HepG2 (cell line): ENCODE results near the gene KSR1. TPM values are rescaled to one million over a fixed set of nuclear protein-coding genes. Genes with fewer than 3 reads are reported as not detected.

Source experiments
- ARID2 ChIP-seq: sonication (generic); formaldehyde crosslinking; IDR thresholded peaks from 2 replicates; pipeline ENCODE4 v1.8.1; 2022; ENCODE audit warnings: mild to moderate bottlenecking, missing genetic modification reagents, borderline replicate concordance
- ARNTL ChIP-seq: sonication (generic); formaldehyde crosslinking; IDR thresholded peaks from 2 replicates; pipeline ENCODE4 v1.4.0; 2020; ENCODE audit warnings: mild to moderate bottlenecking, missing genetic modification reagents
- BCLAF1 ChIP-seq: fragments of 450-650 bp; IDR thresholded peaks from 2 replicates; pipeline ENCODE4 v1.6.1; 2017; ENCODE audit warnings: mild to moderate bottlenecking
- CCDC6 ChIP-seq: sonication (generic); formaldehyde crosslinking; IDR thresholded peaks from 2 replicates; pipeline ENCODE4 v1.8.1; 2022; ENCODE audit warnings: mild to moderate bottlenecking, missing genetic modification reagents, moderate library complexity
- CENPX ChIP-seq: sonication (generic); formaldehyde crosslinking; IDR thresholded peaks from 2 replicates; pipeline ENCODE4 v1.9.0; 2021; ENCODE audit warnings: mild to moderate bottlenecking, missing genetic modification reagents, moderate library complexity
- GATAD1 ChIP-seq: IDR thresholded peaks from 2 replicates; pipeline ENCODE4 v1.6.1; 2016; ENCODE audit warnings: missing genetic modification reagents, missing compliant biosample characterization
- GLMP ChIP-seq: sonication (generic); formaldehyde crosslinking; IDR thresholded peaks from 2 replicates; pipeline ENCODE4 v1.9.0; 2021; ENCODE audit warnings: missing genetic modification reagents, mild to moderate bottlenecking, borderline replicate concordance
- GZF1 ChIP-seq: sonication (generic); formaldehyde crosslinking; IDR thresholded peaks from 2 replicates; pipeline ENCODE4 v1.5.1; 2020; ENCODE audit warnings: mild to moderate bottlenecking, missing genetic modification reagents
- HMG20B ChIP-seq: conservative IDR thresholded peaks from 2 replicates; pipeline ENCODE4 v1.6.1; 2016; ENCODE audit warnings: missing genetic modification reagents, missing compliant biosample characterization
- NR2F6 ChIP-seq, 2 experiments: IDR thresholded peaks; 2 replicates each; pipeline ENCODE4 v1.6.1; 2016; ENCODE audit warnings: antibody characterized with exemption in 1 of 2, mild to moderate bottlenecking in 1 of 2
- PHF21A ChIP-seq: sonication (generic); formaldehyde crosslinking; IDR thresholded peaks from 2 replicates; pipeline ENCODE4 v1.5.0; 2020; ENCODE audit warnings: mild to moderate bottlenecking, missing genetic modification reagents
- POLR2AphosphoS5 ChIP-seq: IDR thresholded peaks from 2 replicates; pipeline ENCODE4 v1.6.1; 2012; ENCODE audit warnings: low read depth, low read length
- RAD51 ChIP-seq: fragments of 450-650 bp; IDR thresholded peaks from 2 replicates; pipeline ENCODE4 v1.6.1; 2016; ENCODE audit warnings: borderline replicate concordance
- RORA ChIP-seq: sonication (generic); formaldehyde crosslinking; IDR thresholded peaks from 2 replicates; pipeline ENCODE4 v1.5.0; 2020; ENCODE audit warnings: mild to moderate bottlenecking, missing genetic modification reagents, moderate library complexity
- SNAPC2 ChIP-seq: sonication (generic); formaldehyde crosslinking; IDR thresholded peaks from 2 replicates; pipeline ENCODE4 v1.8.1; 2022; ENCODE audit warnings: mild to moderate bottlenecking, missing genetic modification reagents
- TAF1 ChIP-seq: sonication (generic); formaldehyde crosslinking; IDR thresholded peaks from 2 replicates; pipeline ENCODE4 v1.4.0; 2020; ENCODE audit warnings: missing genetic modification reagents
- TAF15 ChIP-seq: fragments of 200-400 bp; formaldehyde crosslinking; IDR thresholded peaks from one replicate; pipeline ENCODE4 v1.6.1; 2018; ENCODE audit warnings: mild to moderate bottlenecking, low read depth, low read length; ENCODE audit not compliant: poor library complexity, severe bottlenecking
- TBP ChIP-seq: sonication (generic); formaldehyde crosslinking; IDR thresholded peaks from 2 replicates; pipeline ENCODE4 v1.5.0; 2020; ENCODE audit warnings: missing genetic modification reagents
- TRIM22 ChIP-seq: fragments of 450-650 bp; IDR thresholded peaks from 2 replicates; pipeline ENCODE4 v1.6.1; 2017
- TSC22D2 ChIP-seq: sonication (generic); formaldehyde crosslinking; IDR thresholded peaks from 2 replicates; pipeline ENCODE4 v1.5.1; 2020; ENCODE audit warnings: missing genetic modification reagents, mild to moderate bottlenecking, borderline replicate concordance
- ZFP37 ChIP-seq: sonication (generic); formaldehyde crosslinking; IDR thresholded peaks from 2 replicates; pipeline ENCODE4 v1.4.0; 2020; ENCODE audit warnings: missing genetic modification reagents, borderline replicate concordance
- ZNF251 ChIP-seq: sonication (generic); formaldehyde crosslinking; IDR thresholded peaks from 2 replicates; pipeline ENCODE4 v1.9.0; 2021; ENCODE audit warnings: mild to moderate bottlenecking, missing genetic modification reagents
- ZNF296 ChIP-seq: sonication (generic); formaldehyde crosslinking; conservative IDR thresholded peaks from 2 replicates; pipeline ENCODE4 v1.5.0; 2020; ENCODE audit warnings: mild to moderate bottlenecking, missing genetic modification reagents
- ZNF431 ChIP-seq: sonication (generic); formaldehyde crosslinking; IDR thresholded peaks from 2 replicates; pipeline ENCODE4 v1.9.0; 2022; ENCODE audit warnings: missing genetic modification reagents, low read depth, mild to moderate bottlenecking, borderline replicate concordance
- ZNF576 ChIP-seq: sonication (generic); formaldehyde crosslinking; IDR thresholded peaks from 2 replicates; pipeline ENCODE4 v1.4.0; 2020; ENCODE audit warnings: mild to moderate bottlenecking, missing genetic modification reagents
- ZNF691 ChIP-seq: sonication (generic); formaldehyde crosslinking; IDR thresholded peaks from 2 replicates; pipeline ENCODE4 v1.4.0; 2020; ENCODE audit warnings: missing genetic modification reagents, low read depth, mild to moderate bottlenecking, borderline replicate concordance
- polyA plus RNA-seq, 8 experiments: library from polyadenylated mRNA; depleted of rRNA in 3 of 8; stranded (reverse) in 7 of 8; unstranded in 1 of 8; fragments of >200 nt; fragmentation: Illumina TruSeq in 4 of 8; extraction: Trizol in 4 of 8; gene quantifications; 2 replicates each; pipeline versions ENCODE4 v1.2.1 to v1.2.3, GENCODE V29; 2011 to 2016; ENCODE audit warnings: low read depth in 4 of 8, missing spikeins in 1 of 8, mixed read lengths in 1 of 8; ENCODE audit not compliant: insufficient read depth in 1 of 8
- total RNA-seq, 5 experiments: library from RNA; depleted of rRNA; stranded (reverse); fragments of >200 nt; fragmentation: Illumina TruSeq; extraction: Trizol; gene quantifications; 2 replicates each; pipeline ENCODE4 v1.2.3, GENCODE V29; 2016; ENCODE audit warnings: low read depth in 1 of 5

Gene KSR1
- total and polyA plus RNA-seq, 2 of the 13 experiments (the other 11 are each of a cell fraction or from before 2014, with no cell fraction given), result 10.1 to 16.6 TPM

GRCh38 chr17:27520491-27521185, 64.4 kb downstream of the KSR1 start (continued):
- TF ChIP-seq BCLAF1, result no peak
- no peak for TF ChIP-seq TBP (CRISPR knock-in tag)
- TF ChIP-seq SNAPC2 (CRISPR knock-in tag), result no peak
- no peak for TF ChIP-seq CCDC6 (CRISPR knock-in tag)
- TF ChIP-seq TAF15, result no peak
- TF ChIP-seq NR2F6 (IDR thresholded peaks at IDR 0.05), result no peak
- peak; percentile 26; the same call in 1 of the 2 replicates for TF ChIP-seq NR2F6 (CRISPR knock-in tag; IDR thresholded peaks at IDR 0.05)
- no peak for TF ChIP-seq POLR2AphosphoS5
- no peak for TF ChIP-seq RAD51
- no peak for TF ChIP-seq TSC22D2 (CRISPR knock-in tag)
- TF ChIP-seq GZF1, result no peak
- TF ChIP-seq GLMP (CRISPR knock-in tag), result no peak
- TF ChIP-seq ZNF296, result no peak
- 0 out of 2 replicates have a peak, but pooled peaks have one; percentile 51 for TF ChIP-seq PHF21A (CRISPR knock-in tag)
- no peak for TF ChIP-seq ARID2 (CRISPR knock-in tag)
- TF ChIP-seq HMG20B, result no peak; the same call in 1 of the 2 replicates
- TF ChIP-seq TAF1 (CRISPR knock-in tag), result no peak
- TF ChIP-seq RORA (CRISPR knock-in tag), result no peak
- no peak for TF ChIP-seq ZNF431 (CRISPR knock-in tag)
- no peak for TF ChIP-seq ZNF576 (CRISPR knock-in tag)
- no peak for TF ChIP-seq ZNF691 (CRISPR knock-in tag)
- no peak for TF ChIP-seq ZNF251 (CRISPR knock-in tag)
- TF ChIP-seq GATAD1 (CRISPR knock-in tag), result no peak
- TF ChIP-seq ARNTL, result no peak
- no peak for TF ChIP-seq CENPX (CRISPR knock-in tag)
- no peak for TF ChIP-seq TRIM22
- TF ChIP-seq ZFP37 (CRISPR knock-in tag), result no peak
